ENCODE results near the gene ARHGEF39. TPM values are rescaled to one million over a fixed set of nuclear protein-coding genes. Genes with fewer than 3 reads are reported as not detected.

Gene ARHGEF39
- total RNA-seq, 4 donors from 2014 or later: 0.88 to 2.2 TPM; not detected in 2

GRCh38 chr9:35708146-35708545, 43.2 kb upstream of the ARHGEF39 start:
- no peak for TF ChIP-seq CTCF (IDR thresholded peaks at IDR 0.05; ENCODE audit: low read depth)

GRCh38 chr9:35706951-35707350, 42.0 kb upstream of the ARHGEF39 start:
- no peak for TF ChIP-seq CTCF (IDR thresholded peaks at IDR 0.05; ENCODE audit: low read depth)

GRCh38 chr9:35705836-35706430, 40.9 kb upstream of the ARHGEF39 start:
- no peak for TF ChIP-seq CTCF (IDR thresholded peaks at IDR 0.05; ENCODE audit: low read depth)

- no peak for TF ChIP-seq CTCF (IDR thresholded peaks at IDR 0.05; ENCODE audit: low read depth)
Measured at GRCh38 chr9:35705372-35705771, 40.4 kb upstream of the ARHGEF39 start.

GRCh38 chr9:35703906-35704672, 39.1 kb upstream of the ARHGEF39 start:
- no peak for TF ChIP-seq CTCF (IDR thresholded peaks at IDR 0.05; ENCODE audit: low read depth)

DNA sequence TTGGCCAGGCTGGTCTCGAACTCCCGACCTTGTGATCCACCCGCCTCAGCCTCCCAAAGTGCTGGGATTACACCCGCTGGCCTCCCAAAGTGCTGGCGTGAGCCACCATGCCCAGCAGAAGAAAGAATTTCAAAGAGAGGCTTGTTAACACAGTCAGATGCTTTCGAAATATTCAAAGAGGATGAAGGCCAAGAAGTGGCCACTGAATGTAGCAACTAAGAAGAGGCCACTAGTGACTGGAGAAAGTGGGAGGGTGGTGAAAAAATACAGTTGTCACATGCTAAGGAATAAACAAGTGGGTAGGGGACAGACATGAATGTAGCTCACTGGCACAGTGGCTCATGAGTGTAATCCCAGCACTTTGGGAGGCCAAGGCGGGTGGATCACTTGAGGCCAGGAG, 37.7 kb upstream of the ARHGEF39 start:
- TF ChIP-seq CTCF (IDR thresholded peaks at IDR 0.05; ENCODE audit: low read depth): no peak

GRCh38 chr9:35700942-35701341, 35.9 kb upstream of the ARHGEF39 start:
- no peak for TF ChIP-seq CTCF (IDR thresholded peaks at IDR 0.05; ENCODE audit: low read depth)

Measured in subcutaneous adipose tissue (tissue), 4 donors.